Endodermal cell (in vitro differentiated cells): ENCODE data around the gene EMX1. TPM values are rescaled to one million over a fixed set of nuclear protein-coding genes. Genes with fewer than 3 reads are reported as not detected.

Experiments
- DNase-seq: peaks from one replicate; pipeline ENCODE4 v3.0.0-alpha.2; 2017
- H3K27ac ChIP-seq: 2 replicates; pipeline ENCODE4 v1.5.1; 2013; ENCODE audit warnings: mild to moderate bottlenecking, low read depth, low read length, moderate library complexity
- H3K27me3 ChIP-seq: 2 replicates; pipeline ENCODE4 v1.6.1; 2013; ENCODE audit warnings: mild to moderate bottlenecking, low read length, moderate library complexity; ENCODE audit not compliant: insufficient read depth, control insufficient read depth, poor library complexity, severe bottlenecking
- H3K36me3 ChIP-seq: 2 replicates; pipeline ENCODE4 v1.7.0; 2013; ENCODE audit warnings: mild to moderate bottlenecking, low read length, moderate library complexity; ENCODE audit not compliant: control insufficient read depth, insufficient read depth
- H3K4me1 ChIP-seq: one replicate; pipeline ENCODE4 v1.7.0; 2013; ENCODE audit warnings: low read length; ENCODE audit not compliant: control insufficient read depth, insufficient read depth
- H3K4me3 ChIP-seq: 2 replicates; pipeline ENCODE4 v1.5.1; 2013; ENCODE audit warnings: mild to moderate bottlenecking, low read length, moderate library complexity
- H3K9ac ChIP-seq: 2 replicates; pipeline ENCODE4 v1.6.1; 2013; ENCODE audit warnings: mild to moderate bottlenecking, low read length, moderate library complexity; ENCODE audit not compliant: poor library complexity, severe bottlenecking; ENCODE audit errors: extremely low read depth
- H3K9me3 ChIP-seq: 2 replicates; pipeline ENCODE4 v1.6.1; 2013; ENCODE audit warnings: mild to moderate bottlenecking, low read length, moderate library complexity; ENCODE audit not compliant: control insufficient read depth
- H3K27ac Mint-ChIP-seq: 2 replicates; pipeline ENCODE4 v1.8.0; 2020; ENCODE audit warnings: mixed read lengths
- H3K27me3 Mint-ChIP-seq: 2 replicates; pipeline ENCODE4 v1.8.0; 2021; ENCODE audit warnings: mild to moderate bottlenecking, mixed read lengths; ENCODE audit not compliant: insufficient read depth
- H3K36me3 Mint-ChIP-seq: 2 replicates; pipeline ENCODE4 v1.8.0; 2020; ENCODE audit warnings: low read depth, mixed read lengths
- H3K4me1 Mint-ChIP-seq: 2 replicates; pipeline ENCODE4 v1.8.0; 2020; ENCODE audit warnings: mixed read lengths
- H3K4me3 Mint-ChIP-seq: 2 replicates; pipeline ENCODE4 v1.8.0; 2020; ENCODE audit warnings: mild to moderate bottlenecking, moderate library complexity, mixed read lengths
- H3K9me3 Mint-ChIP-seq: 2 replicates; pipeline ENCODE4 v1.8.0; 2020; ENCODE audit warnings: mild to moderate bottlenecking, mixed read lengths
- WGBS, 2 experiments: methylation state at CpG; one replicate each; pipeline versions ENCODE4 v1.1.5 to v1.1.7; 2013; ENCODE audit warnings: missing lambda C conversion rate in 2 of 2, mixed read lengths in 1 of 2; ENCODE audit not compliant: insufficient coverage in 1 of 2, insufficient read length in 1 of 2; 5-methylcytosine and 5-hydroxymethylcytosine counted together
- total RNA-seq, 2 donors: library from RNA; stranded (reverse); fragmentation: NEBNext Ultra II Directional in 1 of 2; extraction: Animal tissue kit (Norgen Biotek cat#: 25700) in 1 of 2; gene quantifications; 2 replicates in 1 of 2; 3 replicates in 1 of 2; pipeline ENCODE4 v1.2.1, GENCODE V29; 2021
- TF ChIP-seq, protein P1 (sequence below): fragments of 200-600 bp; sonication (generic); conservative IDR thresholded peaks from 2 replicates; pipeline ENCODE4 v1.5.0; 2021; ENCODE audit warnings: antibody characterized with exemption, mild to moderate bottlenecking

EMX1 gene
- total RNA-seq, 2 donors from 2014 or later, result 0.35 to 1.1 TPM

- Histone ChIP-seq H3K27ac (no peak overlapping the region), H3K36me3 (no peaks in the 10 kb centered on the region), H3K4me3 (no peak overlapping the region), H3K27me3 (no peaks in the 10 kb centered on the region), H3K4me1 (no peaks in the 10 kb centered on the region), H3K9me3 (no peaks in the 10 kb centered on the region), H3K9ac (no peak overlapping the region)
- Mint-ChIP-seq H3K9me3 (no peaks in the 10 kb centered on the region), H3K36me3 (peaks cover 2% of the 10 kb centered on the region), H3K27ac (no peak overlapping the region), H3K27me3 (no peaks in the 10 kb centered on the region), H3K4me1 (peaks cover 21% of the 10 kb centered on the region), H3K4me3 (no peak overlapping the region)
- DNase-seq, result no peak
- 94 to 96% methylated on average over 5 to 8 of the region's 8 CpGs for WGBS, 2 experiments
- TF ChIP-seq, protein P1, sequence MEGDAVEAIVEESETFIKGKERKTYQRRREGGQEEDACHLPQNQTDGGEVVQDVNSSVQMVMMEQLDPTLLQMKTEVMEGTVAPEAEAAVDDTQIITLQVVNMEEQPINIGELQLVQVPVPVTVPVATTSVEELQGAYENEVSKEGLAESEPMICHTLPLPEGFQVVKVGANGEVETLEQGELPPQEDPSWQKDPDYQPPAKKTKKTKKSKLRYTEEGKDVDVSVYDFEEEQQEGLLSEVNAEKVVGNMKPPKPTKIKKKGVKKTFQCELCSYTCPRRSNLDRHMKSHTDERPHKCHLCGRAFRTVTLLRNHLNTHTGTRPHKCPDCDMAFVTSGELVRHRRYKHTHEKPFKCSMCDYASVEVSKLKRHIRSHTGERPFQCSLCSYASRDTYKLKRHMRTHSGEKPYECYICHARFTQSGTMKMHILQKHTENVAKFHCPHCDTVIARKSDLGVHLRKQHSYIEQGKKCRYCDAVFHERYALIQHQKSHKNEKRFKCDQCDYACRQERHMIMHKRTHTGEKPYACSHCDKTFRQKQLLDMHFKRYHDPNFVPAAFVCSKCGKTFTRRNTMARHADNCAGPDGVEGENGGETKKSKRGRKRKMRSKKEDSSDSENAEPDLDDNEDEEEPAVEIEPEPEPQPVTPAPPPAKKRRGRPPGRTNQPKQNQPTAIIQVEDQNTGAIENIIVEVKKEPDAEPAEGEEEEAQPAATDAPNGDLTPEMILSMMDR, result no peak
Measured at GRCh38 chr2:72968286-72968685, 51.0 kb downstream of the EMX1 start.

DNA sequence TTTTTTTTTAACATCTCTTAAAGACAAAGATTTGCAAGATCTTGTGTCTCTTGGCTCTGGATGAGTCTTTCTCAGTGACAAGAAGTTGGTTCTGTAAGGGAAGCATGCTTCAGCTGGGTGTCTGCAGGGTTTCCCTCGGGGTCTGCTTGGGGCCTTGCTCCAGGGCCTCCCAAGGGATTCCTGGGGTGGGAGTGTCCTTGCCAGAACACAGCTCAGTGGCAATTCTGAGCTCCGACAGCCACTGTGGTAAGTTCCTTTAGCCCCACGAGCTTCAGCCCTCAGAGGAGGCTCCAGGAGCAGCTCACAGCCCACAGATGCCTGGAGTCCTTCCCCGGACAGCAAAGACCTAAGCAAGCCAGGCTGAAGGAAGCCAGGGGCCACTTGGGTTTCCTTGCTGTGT is 52.4 kb downstream of the EMX1 start:
- Histone ChIP-seq H3K27ac (no peak overlapping the region), H3K4me3 (no peak overlapping the region), H3K9ac (no peak overlapping the region), H3K36me3 (no peaks in the 10 kb centered on the region), H3K27me3 (no peaks in the 10 kb centered on the region), H3K9me3 (no peaks in the 10 kb centered on the region), H3K4me1 (no peaks in the 10 kb centered on the region)
- TF ChIP-seq, protein P1, result no peak
- no peaks in the 10 kb centered on the region for H3K27me3 Mint-ChIP-seq
- DNase-seq, result no peak
- no peak overlapping the region for H3K4me3 Mint-ChIP-seq
- H3K36me3 Mint-ChIP-seq, result peaks cover 2% of the 10 kb centered on the region
- WGBS, 2 experiments, result 88 to 92% methylated on average over 4 of the region's 4 CpGs
- peaks cover 14% of the 10 kb centered on the region for H3K4me1 Mint-ChIP-seq
- no peaks in the 10 kb centered on the region for H3K9me3 Mint-ChIP-seq
- H3K27ac Mint-ChIP-seq, result no peak overlapping the region

DNA sequence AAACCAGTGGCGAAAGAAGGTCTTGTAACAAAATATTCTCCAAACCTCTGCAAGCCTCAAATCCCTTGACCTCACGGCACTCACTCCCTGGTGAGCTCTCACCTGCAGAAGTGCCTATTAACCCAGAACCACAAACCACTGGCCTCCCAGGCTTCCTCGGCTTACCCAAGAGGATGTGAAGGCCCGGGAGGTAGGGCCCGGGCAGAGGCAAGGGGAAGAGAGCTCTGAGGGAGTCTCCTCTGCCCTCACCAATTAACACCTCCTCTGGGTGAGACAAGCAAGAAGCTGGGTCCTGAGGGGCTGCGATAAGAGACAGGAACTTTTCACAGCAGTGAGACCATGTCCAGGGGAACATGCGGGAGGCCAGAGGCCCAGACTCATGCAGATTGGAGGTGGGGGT is 53.7 kb downstream of the EMX1 start:
- TF ChIP-seq, protein P1, result no peak
- Mint-ChIP-seq H3K36me3 (peaks cover 2% of the 10 kb centered on the region), H3K27ac (no peak overlapping the region)

More for the DNA sequence above, 53.7 kb downstream of the EMX1 start:
- H3K9me3 Mint-ChIP-seq, result no peaks in the 10 kb centered on the region
- H3K4me3 ChIP-seq, result no peak overlapping the region
- H3K27me3 ChIP-seq, result no peaks in the 10 kb centered on the region
- no peak overlapping the region for H3K4me3 Mint-ChIP-seq
- H3K9ac ChIP-seq, result no peak overlapping the region
- no peak for DNase-seq
- H3K4me1 Mint-ChIP-seq, result peaks cover 18% of the 10 kb centered on the region
- WGBS, 2 experiments, result 77 to 100% methylated on average over 1 to 7 of the region's 7 CpGs
- H3K27me3 Mint-ChIP-seq, result no peaks in the 10 kb centered on the region
- no peak overlapping the region for H3K27ac ChIP-seq
- H3K4me1 ChIP-seq, result no peaks in the 10 kb centered on the region
- H3K36me3 ChIP-seq, result no peaks in the 10 kb centered on the region
- H3K9me3 ChIP-seq, result no peaks in the 10 kb centered on the region
